ENCODE data around the gene PDE6A. TPM values are rescaled to one million over a fixed set of nuclear protein-coding genes. Genes with fewer than 3 reads are reported as not detected.

Gene PDE6A
- total and polyA plus RNA-seq, 2 donors (not counting 3 experiments of a cell fraction or from before 2014, with no cell fraction given): not detected

DNA sequence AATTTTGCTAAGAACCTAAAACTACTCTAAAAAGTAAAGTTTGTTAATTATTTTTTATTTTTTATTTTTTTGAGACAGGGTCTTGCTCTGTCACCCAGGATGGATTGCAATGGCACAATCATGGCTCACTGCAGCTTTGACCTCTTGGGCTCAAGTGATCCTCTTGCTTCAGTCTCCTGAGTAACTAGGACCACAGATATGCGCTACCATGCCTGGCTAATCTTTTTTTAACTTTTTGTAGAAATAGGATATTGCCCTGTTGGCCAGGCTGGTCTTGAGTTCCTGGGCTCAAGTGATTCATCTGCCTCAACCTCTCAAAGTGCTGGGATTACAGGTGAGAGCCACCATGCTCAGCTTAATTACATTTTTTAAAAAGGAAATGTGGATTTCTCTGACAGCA lies 45.8 kb downstream of the PDE6A start:
- POLR2A ChIA-PET: no interaction called here
- no peak for DNase-seq (ENCODE audit: low read depth, low spot score)
- H3K27me3 ChIP-seq (ENCODE audit: control insufficient read depth in 2 of 2, insufficient read depth in 2 of 2, low read length in 2 of 2): no peaks in the 10 kb centered on the region
- H2AFZ ChIP-seq (ENCODE audit: low read depth, low read length): no peak overlapping the region
- H3K9me1 ChIP-seq (replicated peaks; ENCODE audit: control insufficient read depth, extremely low read depth, insufficient read depth, low read length): no peaks in the 10 kb centered on the region
- dilution Hi-C loops (cut with MboI; ENCODE audit: extremely low pct_ligation_motif_present, low sequenced_read_pairs): no loop called here
- H4K20me1 ChIP-seq (replicated peaks; ENCODE audit: control insufficient read depth, extremely low read depth, insufficient read depth, low read length): no peaks in the 10 kb centered on the region
- no peak overlapping the region for H3K4me2 ChIP-seq (ENCODE audit: insufficient read depth, low read length)
- H3K79me2 ChIP-seq (ENCODE audit: control insufficient read depth, insufficient read depth, low read length): no peaks in the 10 kb centered on the region
- no peaks in the 10 kb centered on the region for H3K36me3 ChIP-seq (ENCODE audit: control insufficient read depth in 2 of 2, extremely low read depth in 1 of 2, insufficient read depth in 2 of 2, low read length in 2 of 2)
- TF ChIP-seq POLR2A (IDR thresholded peaks at IDR 0.05; ENCODE audit: low read depth, low read length): no peak
- TF ChIP-seq, protein P1, sequence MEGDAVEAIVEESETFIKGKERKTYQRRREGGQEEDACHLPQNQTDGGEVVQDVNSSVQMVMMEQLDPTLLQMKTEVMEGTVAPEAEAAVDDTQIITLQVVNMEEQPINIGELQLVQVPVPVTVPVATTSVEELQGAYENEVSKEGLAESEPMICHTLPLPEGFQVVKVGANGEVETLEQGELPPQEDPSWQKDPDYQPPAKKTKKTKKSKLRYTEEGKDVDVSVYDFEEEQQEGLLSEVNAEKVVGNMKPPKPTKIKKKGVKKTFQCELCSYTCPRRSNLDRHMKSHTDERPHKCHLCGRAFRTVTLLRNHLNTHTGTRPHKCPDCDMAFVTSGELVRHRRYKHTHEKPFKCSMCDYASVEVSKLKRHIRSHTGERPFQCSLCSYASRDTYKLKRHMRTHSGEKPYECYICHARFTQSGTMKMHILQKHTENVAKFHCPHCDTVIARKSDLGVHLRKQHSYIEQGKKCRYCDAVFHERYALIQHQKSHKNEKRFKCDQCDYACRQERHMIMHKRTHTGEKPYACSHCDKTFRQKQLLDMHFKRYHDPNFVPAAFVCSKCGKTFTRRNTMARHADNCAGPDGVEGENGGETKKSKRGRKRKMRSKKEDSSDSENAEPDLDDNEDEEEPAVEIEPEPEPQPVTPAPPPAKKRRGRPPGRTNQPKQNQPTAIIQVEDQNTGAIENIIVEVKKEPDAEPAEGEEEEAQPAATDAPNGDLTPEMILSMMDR (IDR thresholded peaks at IDR 0.05; ENCODE audit: extremely low read depth in 1 of 2, insufficient read depth in 1 of 2, low read depth in 1 of 2, low read length in 2 of 2): no peak
- TF ChIP-seq, protein P2, sequence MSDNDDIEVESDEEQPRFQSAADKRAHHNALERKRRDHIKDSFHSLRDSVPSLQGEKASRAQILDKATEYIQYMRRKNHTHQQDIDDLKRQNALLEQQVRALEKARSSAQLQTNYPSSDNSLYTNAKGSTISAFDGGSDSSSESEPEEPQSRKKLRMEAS (IDR thresholded peaks at IDR 0.05; ENCODE audit: insufficient read depth, insufficient read length): no peak
- TF ChIP-seq GATA2 (IDR thresholded peaks at IDR 0.05; ENCODE audit: insufficient read depth, insufficient read length, low read depth, low read length): no peak
- no peak for TF ChIP-seq EZH2 (IDR thresholded peaks at IDR 0.05; ENCODE audit: borderline replicate concordance, low read depth, low read length, severe bottlenecking)
- TF ChIP-seq POLR2AphosphoS5 (IDR thresholded peaks at IDR 0.05; ENCODE audit: insufficient read depth, low read depth, low read length): no peak
- no peak for TF ChIP-seq FOS (IDR thresholded peaks at IDR 0.05; ENCODE audit: borderline replicate concordance, insufficient read depth, low read length)
- no peak for TF ChIP-seq JUN (IDR thresholded peaks at IDR 0.05; ENCODE audit: borderline replicate concordance, insufficient read depth, insufficient read length, low read depth)
- TF ChIP-seq MYC (IDR thresholded peaks at IDR 0.05; ENCODE audit: low read depth, low read length): no peak
- no TSS peak for BruUV-seq (replicated peaks)
- CTCF ChIA-PET: interaction anchor here (1.1 to 1.2 kb wide), 2 partner anchors 46 to 63 kb away, joined by 4 to 5 read pairs; no protein-coding TSS in a partner anchor
- intact Hi-C loops (cut with micrococcal nuclease): no loop called here
- H3K9me3 ChIP-seq (replicated peaks; ENCODE audit: control insufficient read depth, insufficient read depth, low read length): no peaks in the 10 kb centered on the region
- FAIRE-seq: no peak
- no peak overlapping the region for H3K9ac ChIP-seq (replicated peaks; ENCODE audit: extremely low read depth, insufficient read depth, low read length)
- H3K4me3 ChIP-seq (replicated peaks in 1 of 3; ENCODE audit: insufficient read depth in 1 of 3, low read depth in 1 of 3, low read length in 3 of 3): no peak overlapping the region
- no peak overlapping the region for H3K27ac ChIP-seq (ENCODE audit: insufficient read depth, low read depth, low read length)
- H3K4me1 ChIP-seq (ENCODE audit: control insufficient read depth, extremely low read depth, insufficient read depth, low read length): peaks cover 18% of the 10 kb centered on the region
